Stimulated activated CD4-positive, alpha-beta T cell treated with anti-CD3 and anti-CD28 coated beads, TNF-alpha, amount 100 ng/mL, for 4 hours (primary cell): ENCODE measurements around the gene ANXA8L1.
"Not testable (repeated sequence)": the region's sequence is repeated elsewhere in the genome, so short reads cannot be mapped to it uniquely, and the experiment has no call there.

ENCODE experiments used
- DNase-seq, 3 experiments: peaks; one replicate each; pipeline ENCODE4 v3.0.0-alpha.2; 2020; ENCODE audit warnings: low read depth in 3 of 3

ANXA8L1 gene

GRCh38 chr10:46397767-46398166, 22.2 kb downstream of the ANXA8L1 start:
- not testable (repeated sequence) for DNase-seq

GRCh38 chr10:46398212-46398886, 22.8 kb downstream of the ANXA8L1 start:
- not testable (repeated sequence) for DNase-seq

- not testable (repeated sequence) for DNase-seq
These were observed 34.0 kb downstream of the ANXA8L1 start for GRCh38 chr10:46409556-46409955.

- DNase-seq: not testable (repeated sequence)
These were observed 35.5 kb downstream of the ANXA8L1 start for GRCh38 chr10:46411123-46411522.

- DNase-seq: not testable (repeated sequence)
These were observed 37.1 kb downstream of the ANXA8L1 start for GRCh38 chr10:46412665-46413064.

- not testable (repeated sequence) for DNase-seq
These were observed 39.7 kb downstream of the ANXA8L1 start for GRCh38 chr10:46415291-46415690.

- DNase-seq: not testable (repeated sequence)
These were observed 42.7 kb downstream of the ANXA8L1 start for GRCh38 chr10:46418283-46418682.

- not testable (repeated sequence) for DNase-seq
These were observed 44.2 kb downstream of the ANXA8L1 start for GRCh38 chr10:46419570-46420379.

- DNase-seq: not testable (repeated sequence)
These were observed 48.0 kb downstream of the ANXA8L1 start for GRCh38 chr10:46423550-46423949.

- not testable (repeated sequence) for DNase-seq
These were observed 65.4 kb downstream of the ANXA8L1 start for GRCh38 chr10:46440942-46441341.
